ENCODE measurements around the gene NAV3.
"Not testable (repeated sequence)": the region's sequence is repeated elsewhere in the genome, so short reads cannot be mapped to it uniquely, and the experiment has no call there.

NAV3 gene

DNA sequence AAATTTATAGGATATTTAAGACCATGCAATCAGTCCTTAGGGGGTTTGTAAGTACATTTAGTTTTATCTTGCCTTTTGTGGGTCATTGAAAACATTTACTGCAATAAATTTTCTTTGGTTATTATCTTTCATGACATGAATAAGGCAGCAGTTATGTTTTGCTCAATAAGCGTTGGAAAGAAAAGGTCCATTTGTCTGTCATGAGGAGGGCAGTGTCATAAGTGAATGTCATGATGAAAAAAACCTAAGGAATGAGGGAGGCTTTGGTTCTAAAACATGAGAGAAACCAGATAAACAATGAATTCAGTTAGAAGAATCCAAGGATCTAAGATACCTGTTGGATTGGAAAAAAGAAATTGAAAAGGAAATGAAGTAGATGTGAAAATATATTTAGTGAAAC lies 209.4 kb downstream of the NAV3 start:
- no peak for DNase-seq (ENCODE audit: low spot score)

DNA sequence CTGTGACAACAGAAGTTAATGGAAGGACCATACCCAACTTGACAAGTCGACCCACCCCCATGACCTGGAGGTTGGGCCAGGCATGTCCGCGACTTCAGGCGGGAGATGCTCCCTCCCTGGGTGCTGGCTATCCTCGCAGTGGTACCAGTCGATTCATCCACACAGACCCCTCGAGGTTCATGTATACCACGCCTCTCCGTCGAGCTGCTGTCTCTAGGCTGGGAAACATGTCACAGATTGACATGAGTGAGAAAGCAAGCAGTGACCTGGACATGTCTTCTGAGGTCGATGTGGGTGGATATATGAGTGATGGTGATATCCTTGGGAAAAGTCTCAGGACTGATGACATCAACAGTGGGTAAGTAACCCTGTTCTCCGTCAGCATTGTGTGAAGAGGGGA lies 220.1 kb downstream of the NAV3 start:
- DNase-seq (ENCODE audit: low spot score), result no peak

DNA sequence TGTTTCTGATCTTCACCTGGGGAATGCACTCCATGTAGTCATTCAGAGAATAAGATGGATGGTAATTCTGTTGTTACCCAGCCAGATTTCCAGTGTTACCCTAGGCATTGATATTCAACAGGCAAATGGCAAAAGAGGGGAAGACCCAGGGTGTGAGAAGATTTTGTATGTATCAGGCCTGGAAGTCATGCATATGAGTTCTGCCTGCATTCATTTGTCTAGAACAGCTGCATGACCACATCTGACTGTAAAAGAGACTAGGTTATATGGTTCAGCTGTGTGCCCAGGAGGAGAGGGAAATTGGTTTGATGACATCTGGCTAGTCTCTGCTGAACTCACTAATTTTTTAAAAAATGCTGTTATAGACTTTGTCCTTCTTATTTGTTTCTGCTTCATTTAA lies 224.9 kb downstream of the NAV3 start:
- no peak for DNase-seq (ENCODE audit: low spot score)

DNA sequence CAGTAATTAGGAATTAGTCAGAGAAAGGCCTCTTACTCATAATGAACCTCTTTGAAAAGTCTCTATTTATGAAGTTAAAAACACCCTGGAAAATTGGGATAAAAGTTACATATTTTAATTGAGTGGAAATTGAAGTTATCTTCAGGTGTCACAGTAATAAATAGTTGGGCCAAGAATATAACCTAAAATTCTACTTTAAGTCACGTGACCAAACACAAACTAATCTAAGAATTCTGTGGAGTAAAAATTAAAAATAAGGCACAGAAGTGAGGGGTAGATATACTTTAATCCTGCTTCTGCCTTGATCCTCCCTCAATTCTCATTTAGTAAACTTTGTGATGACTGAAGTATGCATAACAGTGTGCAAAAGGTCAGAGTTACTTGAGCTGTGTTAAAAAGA lies 226.4 kb downstream of the NAV3 start:
- no peak for DNase-seq (ENCODE audit: low spot score)

DNA sequence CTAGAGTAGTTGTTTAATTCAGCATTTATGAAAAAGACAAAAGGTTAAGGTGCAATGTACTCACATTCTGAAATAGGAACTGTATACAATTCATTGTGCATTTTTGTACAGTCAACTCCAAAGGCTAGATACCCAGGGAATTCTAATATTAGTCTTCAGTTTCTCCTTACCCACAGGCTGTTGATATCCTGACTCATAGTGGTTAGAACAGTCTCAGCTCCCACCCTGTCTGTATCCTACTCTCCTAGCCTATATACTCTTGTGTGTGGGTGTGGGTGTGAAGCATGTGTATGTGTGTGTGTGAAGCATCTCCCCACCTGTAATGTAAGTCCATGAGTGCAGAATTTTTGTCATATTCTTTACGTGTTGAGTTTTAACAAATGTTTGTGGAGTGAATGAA lies 229.5 kb downstream of the NAV3 start:
- no peak for DNase-seq (ENCODE audit: low spot score)

DNA sequence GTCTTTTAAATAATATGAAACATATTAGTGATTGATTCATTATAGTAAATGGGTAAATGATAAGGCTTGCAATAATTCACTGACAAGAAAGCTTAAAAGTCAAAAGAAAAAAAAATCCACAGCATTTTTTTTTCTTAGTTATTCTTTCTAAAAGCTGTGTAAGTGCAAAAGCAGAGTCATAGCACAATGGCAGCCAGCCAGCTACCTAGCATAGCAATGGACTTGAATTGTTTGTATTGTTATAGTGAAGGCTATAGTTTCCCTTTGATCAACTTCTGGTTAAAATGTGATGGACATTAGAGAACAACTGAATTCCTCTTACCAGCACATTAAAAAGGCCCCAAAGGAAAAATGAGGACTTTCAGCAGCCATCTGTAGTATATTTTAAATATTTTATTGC lies 232.1 kb downstream of the NAV3 start:
- DNase-seq (ENCODE audit: low spot score), result peak; percentile 44

DNA sequence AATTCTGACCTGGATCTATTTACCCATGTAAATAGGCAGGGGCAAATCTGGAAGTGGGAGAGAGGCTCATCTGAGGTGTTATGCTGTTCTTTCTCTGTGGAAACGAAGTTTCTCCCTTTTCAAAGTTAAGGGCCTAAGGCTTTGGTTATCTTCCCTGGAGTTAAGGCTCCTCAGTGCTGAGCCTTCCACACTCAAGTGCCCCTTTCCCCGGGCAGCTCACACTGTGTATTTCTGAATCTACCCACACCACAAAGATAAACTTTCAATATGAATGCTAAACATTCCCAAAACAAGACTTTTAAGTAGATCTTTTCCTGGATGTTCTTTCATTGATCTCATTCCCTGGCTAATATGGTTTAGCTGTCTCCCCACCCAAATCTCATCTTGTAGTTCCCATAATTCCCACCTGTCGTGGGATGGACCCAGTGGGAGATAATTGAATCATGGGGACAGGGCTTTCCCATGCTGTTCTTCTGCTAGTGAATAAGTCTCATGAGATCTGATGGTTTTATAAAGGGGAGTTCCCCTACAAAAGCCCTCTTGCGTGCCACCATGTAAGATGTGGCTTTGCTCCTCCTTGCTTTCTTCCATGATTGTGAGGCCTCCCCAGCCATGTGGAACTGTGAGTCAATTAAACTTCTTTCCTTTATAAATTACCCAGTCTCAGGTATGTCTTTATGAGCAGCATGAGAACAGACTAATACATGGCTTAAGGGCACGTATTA lies 251.1 kb downstream of the NAV3 start:
- no peak for DNase-seq (ENCODE audit: low spot score)

DNA sequence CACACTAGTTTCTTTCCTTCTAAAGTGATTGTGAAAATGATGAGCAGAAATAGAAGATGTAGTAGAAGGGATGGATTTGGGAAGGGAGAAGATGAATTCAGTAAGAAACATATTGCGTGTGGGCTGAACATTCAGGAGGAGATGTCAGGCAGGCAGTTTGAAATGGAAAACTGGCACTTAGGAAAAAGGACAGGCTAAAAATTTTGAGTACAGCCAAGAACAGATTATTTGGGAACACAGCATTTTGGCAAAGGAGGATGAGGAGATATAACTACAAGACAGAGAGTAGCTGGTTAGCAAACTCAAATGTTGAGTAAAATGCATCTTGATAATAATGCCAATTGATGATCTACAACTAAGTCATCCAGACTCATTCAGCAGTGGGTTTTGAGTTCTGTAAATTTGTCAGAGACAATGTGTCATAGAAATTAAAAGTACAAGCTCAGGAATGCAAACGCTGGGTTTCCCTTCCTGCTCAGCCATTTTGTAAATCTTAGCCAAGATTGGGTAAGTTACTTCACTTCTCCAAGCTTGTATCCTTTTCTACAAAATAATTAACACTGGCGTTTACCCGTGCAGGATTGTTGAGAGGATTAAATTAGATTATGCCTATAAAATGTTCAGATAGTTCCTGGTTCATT lies 255.0 kb downstream of the NAV3 start:
- peak; percentile 82 for DNase-seq (ENCODE audit: low spot score)

DNA sequence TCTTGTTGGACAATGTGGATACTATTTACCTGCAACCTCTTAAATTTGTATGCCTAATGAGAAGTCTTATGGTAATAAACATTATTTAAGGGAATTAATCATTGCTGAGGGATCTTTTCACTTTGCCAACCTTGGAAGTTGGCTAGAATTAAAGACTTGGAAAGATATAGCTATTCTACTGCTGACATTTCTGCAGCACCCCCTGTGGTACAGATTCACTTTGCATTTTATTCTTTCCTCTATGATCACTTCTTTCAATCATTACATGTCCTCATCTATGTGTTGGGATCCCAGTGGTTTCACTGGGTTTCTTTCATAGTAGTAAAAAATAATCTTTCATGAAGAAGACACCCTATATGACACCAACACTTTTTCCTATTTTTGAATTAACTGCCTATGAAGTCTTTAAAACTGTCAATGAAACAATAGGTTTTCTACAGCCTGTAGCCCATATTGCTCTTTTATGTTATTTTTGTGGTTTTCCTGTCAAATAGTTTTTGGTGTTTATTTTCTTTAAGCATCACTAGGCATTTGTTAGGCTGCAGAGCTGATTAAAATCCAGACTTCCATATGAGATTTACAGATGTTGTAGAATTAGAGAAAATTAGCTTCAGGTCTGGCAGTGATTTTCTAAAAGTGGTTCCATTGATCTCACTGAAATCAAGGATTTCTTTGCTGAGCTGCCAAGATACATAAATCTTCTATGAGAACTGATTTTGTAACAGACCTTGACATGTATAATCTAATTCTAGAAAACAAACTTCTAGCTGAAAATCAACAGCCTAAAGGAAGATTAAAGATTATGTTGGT lies 256.1 kb downstream of the NAV3 start:
- DNase-seq (ENCODE audit: low spot score), result peak; percentile 38

DNA sequence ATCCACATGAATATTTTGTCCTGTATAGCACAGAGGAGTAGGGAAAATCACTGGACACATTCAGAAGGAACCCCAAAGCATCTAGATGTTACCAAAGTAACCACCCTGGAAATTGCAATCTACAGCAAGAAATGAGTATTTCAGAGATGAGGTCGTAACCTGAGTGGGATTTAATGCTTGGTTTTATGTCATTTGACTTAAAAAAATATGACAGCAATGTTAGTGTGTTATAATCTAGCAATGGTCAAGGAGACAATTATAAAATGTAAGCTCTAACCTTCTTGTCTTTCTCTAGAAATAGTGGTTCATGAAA lies 256.6 kb downstream of the NAV3 start:
- DNase-seq (ENCODE audit: low spot score), result no peak

DNA sequence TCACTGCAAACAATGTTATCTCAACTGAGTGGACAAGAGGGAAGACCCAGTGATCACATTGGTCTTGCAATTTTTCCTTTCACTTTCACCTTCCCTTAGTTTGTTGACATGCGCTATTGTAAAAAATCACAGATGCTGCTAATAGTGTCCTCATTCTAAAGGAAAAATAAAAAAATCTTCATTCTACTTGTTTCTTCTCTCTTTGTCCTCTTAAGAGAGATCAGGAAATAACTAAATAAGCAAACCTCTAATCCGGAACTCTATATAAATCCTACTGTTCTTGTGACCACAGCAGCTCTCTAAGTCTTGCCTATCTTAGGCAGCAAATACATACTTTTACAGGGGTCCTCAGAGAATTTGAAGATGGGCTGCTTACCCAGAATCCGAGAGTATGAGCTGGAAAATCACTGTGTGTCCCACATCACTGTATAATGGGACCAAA lies 257.7 kb downstream of the NAV3 start:
- DNase-seq (ENCODE audit: low spot score), result peak; percentile 63

DNA sequence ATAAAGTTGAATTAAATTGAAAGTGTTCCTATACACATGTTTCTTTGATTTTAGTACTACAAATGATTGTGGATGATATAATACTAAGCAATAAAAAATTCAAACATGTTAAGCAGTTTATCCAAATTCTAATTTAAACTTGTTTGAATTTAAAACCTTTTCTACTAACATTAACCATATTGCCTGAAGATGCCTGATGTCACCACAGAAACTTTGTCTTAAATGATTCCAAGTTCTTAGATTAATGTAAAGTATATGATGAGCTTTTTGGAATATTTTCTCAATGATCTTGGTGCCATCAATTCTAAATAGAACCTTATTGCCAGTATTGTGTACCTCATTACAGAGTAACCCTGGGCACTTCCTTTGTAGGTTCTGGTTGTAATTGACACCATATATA lies 259.6 kb downstream of the NAV3 start:
- no peak for DNase-seq (ENCODE audit: low spot score)

DNA sequence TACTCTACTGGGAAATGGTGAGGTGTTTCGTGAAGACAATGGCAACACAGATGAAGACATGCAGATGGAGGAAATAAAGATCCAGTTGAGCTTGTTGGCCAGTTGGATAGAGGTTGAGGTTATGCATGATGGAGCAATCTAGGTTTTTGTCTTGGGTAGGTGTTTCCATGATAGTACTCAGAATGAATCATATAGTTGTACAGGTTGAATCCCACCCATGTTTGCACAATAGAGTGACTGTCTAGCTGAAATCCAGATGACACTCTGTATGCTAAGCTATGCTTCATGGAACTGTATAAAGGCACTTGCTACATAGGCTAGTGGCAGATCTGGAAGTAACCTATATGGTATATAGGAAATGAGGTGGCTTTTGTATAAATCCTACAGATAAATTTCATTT lies 264.9 kb downstream of the NAV3 start:
- DNase-seq (ENCODE audit: low spot score), result no peak

DNA sequence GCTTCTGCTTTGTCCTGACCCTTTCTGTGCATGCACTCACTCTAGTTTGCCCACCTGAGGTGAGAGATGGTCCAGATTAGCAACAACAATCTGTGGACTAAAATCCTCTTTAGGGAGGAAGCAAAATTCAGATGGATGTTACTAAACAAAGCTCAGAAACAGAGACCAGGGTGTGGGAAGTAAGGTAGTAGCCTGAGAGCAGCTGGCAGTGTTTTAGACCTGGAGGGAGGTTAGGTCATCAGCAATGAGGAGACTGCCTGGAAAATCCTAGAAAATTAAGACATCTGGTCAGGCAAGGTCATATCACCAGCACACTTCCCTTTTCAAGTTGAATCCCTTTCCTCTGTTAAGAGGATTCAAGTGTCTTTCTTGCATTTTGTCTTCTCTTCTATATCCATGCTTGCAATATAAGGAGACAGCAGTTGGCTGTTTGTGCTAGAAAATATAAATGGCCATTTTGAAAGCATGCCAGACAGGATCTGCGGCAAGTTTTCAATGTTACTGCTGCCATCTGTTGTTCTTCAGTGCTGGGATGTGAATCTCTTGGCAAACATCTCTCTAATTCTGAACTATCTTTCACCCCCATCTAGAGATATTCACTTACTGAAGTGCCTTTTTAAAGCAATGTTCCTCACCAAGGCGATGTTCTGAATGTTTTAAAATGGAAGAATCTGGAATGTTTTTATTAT lies 266.4 kb downstream of the NAV3 start:
- peak; percentile 94 for DNase-seq (ENCODE audit: low spot score)

DNA sequence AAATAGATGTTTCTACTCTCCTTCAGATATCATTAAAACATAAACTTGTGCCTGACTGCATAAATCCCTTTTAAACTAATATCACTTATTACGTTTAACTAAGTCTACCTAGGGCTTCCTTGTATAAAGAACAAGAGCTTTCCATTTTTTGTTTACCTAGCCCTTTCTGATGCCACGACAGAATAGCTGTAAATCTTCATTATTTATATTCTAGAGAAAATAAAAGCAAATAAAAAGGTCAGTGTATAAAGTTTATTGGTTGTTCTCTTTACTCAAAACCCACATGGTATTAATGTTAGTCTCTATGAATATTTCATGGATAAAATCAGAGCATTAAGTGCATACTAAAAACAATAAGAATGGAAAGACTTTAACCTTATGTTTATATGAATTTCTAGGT lies 269.1 kb downstream of the NAV3 start:
- no peak for DNase-seq (ENCODE audit: low spot score)

DNA sequence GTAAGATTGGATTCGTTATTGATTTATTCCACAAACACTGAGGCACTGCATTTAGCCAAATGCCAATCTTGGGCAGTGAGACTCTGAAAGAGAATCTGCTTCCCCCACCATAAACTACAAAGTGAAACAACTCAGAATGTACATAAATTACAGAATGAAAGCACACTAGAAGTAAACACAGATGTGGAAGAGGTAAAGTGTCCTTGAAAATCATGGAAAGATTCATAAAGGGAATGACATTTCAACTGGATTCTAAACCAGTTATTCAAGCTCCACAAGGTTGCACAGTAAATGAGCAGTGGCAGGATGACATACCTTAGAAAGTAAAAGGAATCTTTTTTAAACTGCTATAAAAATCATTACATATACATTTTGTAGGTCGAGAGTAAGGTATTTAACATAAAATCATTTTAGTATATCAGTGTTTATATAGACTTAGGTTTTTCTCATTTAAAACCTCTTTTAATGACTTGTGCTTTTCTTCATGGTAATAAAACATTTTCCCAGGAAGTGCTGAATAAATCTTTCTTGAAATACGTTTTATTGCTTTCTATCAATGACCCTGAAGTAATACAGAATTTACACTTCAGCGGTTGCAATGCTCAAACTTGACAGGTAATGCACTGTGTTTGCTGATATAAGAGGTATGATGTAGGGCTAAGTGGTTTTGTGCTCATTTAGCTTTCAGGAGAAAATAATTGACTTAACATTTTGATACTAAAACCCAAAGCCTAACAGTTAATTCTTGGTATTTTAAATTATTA lies 270.6 kb downstream of the NAV3 start:
- no peak for DNase-seq (ENCODE audit: low spot score)

DNA sequence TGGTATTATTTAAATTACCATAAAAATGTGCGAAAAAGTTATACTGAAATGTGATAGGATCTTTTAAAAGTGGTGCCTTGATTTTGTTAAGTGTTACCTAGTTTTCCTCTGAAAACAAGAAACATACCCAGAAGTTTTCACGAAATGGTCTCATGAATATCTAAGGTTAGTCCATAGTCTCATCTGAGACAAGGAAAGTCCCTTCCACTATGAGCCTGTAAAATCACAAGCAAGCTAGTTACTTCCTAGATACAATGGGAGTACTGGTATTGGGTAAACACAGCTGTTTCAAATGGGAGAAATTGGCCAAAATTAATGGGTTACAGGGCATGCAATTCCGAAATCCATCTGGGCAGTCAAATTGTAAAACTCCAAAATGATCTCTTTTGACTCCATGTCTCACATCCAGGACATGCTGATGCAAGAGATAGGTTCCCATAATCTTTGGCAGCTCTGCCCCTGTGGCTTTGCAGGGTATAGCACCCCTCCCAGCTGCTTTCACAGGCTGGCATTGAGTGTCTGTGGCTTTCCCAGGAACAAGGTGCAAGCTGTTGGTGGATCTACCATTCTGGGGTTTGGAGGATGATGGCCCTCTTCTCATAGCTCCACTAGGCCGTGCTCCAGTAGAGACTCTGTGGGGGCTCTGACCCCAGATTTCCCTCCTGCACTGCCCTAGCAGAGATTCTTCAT lies 271.4 kb downstream of the NAV3 start:
- no peak for DNase-seq (ENCODE audit: low spot score)

DNA sequence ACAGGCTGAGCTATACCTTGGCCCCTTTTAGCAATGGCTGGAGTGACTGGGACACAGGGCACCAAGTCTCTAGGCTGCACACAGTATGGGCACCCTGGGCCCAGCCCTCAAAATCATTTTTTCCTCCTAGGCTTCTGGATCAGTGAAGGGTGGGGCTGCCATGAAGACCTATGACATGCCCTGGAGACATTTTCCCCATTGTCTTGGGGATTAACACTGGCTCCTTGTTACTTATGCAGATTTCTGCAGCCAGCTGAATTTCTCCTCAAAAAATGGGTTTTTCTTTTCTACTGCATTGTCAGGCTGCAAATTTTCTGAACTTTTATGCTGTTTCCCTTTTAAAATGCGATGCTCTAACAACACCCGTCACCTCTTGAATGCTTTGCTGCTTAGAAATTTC lies 272.1 kb downstream of the NAV3 start:
- DNase-seq (ENCODE audit: low spot score), result not testable (repeated sequence)

DNA sequence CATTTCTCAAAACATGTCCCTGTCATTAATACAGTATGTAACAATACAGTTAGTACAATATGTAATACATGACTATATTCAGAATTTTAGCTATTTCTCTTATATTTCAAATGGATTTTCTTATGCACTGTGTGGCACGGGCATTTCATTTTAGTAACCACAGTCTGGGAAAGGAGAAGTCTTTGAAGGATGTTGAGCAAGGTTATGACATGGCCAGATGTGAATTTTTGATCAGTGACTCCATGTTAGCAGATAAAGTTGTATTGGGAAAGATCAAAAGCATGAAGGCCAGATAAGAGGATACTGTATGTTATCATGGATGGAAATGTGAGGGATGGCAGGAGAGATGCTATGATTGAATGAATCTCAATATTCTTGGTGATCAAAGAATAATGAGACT lies 285.2 kb downstream of the NAV3 start:
- DNase-seq (ENCODE audit: low spot score), result no peak

DNA sequence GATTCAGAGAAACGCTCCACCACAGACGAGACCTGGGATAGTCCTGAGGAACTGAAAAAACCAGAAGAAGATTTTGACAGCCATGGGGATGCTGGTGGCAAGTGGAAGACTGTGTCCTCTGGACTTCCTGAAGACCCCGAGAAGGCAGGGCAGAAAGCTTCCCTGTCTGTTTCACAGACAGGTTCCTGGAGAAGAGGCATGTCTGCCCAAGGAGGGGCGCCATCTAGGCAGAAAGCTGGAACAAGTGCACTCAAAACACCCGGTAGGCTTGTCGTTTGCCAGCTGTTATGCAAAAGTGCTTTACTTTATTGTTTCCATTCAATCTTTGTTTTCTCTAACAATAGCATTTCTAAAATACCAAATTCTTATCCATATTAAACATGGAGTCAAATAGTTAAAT lies 287.3 kb downstream of the NAV3 start:
- no peak for DNase-seq (ENCODE audit: low spot score)

DNA sequence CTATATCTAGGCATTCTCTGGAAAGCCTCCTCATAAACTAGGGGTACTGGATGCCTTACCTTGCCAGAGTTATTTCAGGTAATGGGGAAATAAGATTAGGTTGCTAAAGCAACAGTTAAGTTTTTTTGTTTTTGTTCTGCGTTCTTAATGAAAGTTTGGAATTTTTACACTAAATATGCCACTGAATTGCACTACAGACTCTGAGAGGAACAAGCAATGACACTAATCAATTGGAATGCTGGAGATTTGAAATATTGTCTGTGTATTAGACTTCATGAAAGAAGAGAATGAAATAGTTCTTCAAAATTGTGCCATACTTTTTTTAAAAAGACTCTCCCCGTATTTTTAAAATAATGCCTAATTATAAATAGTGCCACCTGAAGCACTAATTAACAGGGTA lies 287.8 kb downstream of the NAV3 start:
- DNase-seq (ENCODE audit: low spot score), result no peak
